Measurements from ENCODE around the gene GTF2B. TPM values are rescaled to one million over a fixed set of nuclear protein-coding genes. Genes with fewer than 3 reads are reported as not detected.

Gene GTF2B
- total RNA-seq, 2 experiments from 2014 or later: 82.6 to 86.4 TPM

- no peaks in the 10 kb centered on the region for H3K27me3 ChIP-seq (ENCODE audit: control insufficient read depth in 1 of 2, insufficient read depth in 2 of 2, low read length in 2 of 2)
- no peak overlapping the region for H3K4me3 ChIP-seq (ENCODE audit: low read length)
- ChIA-PET CTCF (no interaction called here), POLR2A (interaction anchor here (4.8 kb wide), 1 partner anchor 11 kb away, joined by 39 read pairs; the partner anchor contains the start of gene GTF2B)
- no peaks in the 10 kb centered on the region for H3K9me3 Mint-ChIP-seq
- DNase-seq: no peak
- H3K27ac ChIP-seq (ENCODE audit: low read depth in 1 of 2, low read length in 2 of 2): no peak overlapping the region
- H3K27me3 Mint-ChIP-seq: no peaks in the 10 kb centered on the region
- H3K4me3 Mint-ChIP-seq: peak overlapping the region; percentile 17
- peaks cover 54% of the 10 kb centered on the region for H3K36me3 ChIP-seq (ENCODE audit: insufficient read depth, low read length)
- no peak for TF ChIP-seq CTCF (IDR thresholded peaks at IDR 0.05)
- peaks cover 17% of the 10 kb centered on the region for H3K4me1 ChIP-seq (ENCODE audit: insufficient read depth, low read length)
- no peak for ATAC-seq (ENCODE audit: poor library complexity)
- peaks cover 74% of the 10 kb centered on the region for H3K4me1 Mint-ChIP-seq (ENCODE audit: low read depth)
- H3K9me3 ChIP-seq (ENCODE audit: control insufficient read depth in 1 of 2, insufficient read depth in 1 of 2, low read length in 2 of 2): no peaks in the 10 kb centered on the region
- H3K36me3 Mint-ChIP-seq (ENCODE audit: low read depth): peaks cover 71% of the 10 kb centered on the region
- peak overlapping the region; percentile 21 for H3K27ac Mint-ChIP-seq
- intact Hi-C loops (cut with DNase I, micrococcal nuclease): loop anchor here (5.0 to 10.0 kb wide), 3 partner anchors 76 to 1744 kb away; no protein-coding TSS in a partner anchor
Measured at GRCh38 chr1:88878731-88879130, 12.6 kb downstream of the GTF2B start.

- CTCF ChIA-PET: interaction anchor here (1.4 kb wide), 3 partner anchors 9 to 15 kb away, joined by 4 to 10 read pairs (median 6); no protein-coding TSS in a partner anchor
- Mint-ChIP-seq H3K27me3 (no peaks in the 10 kb centered on the region), H3K4me3 (no peak overlapping the region), H3K4me1 (ENCODE audit: low read depth) (peaks cover 69% of the 10 kb centered on the region), H3K27ac (peak overlapping the region; percentile 44), H3K36me3 (ENCODE audit: low read depth) (peaks cover 67% of the 10 kb centered on the region), H3K9me3 (no peaks in the 10 kb centered on the region)
- ATAC-seq (ENCODE audit: poor library complexity): no peak
- Histone ChIP-seq H3K4me1 (ENCODE audit: insufficient read depth, low read length) (peaks cover 16% of the 10 kb centered on the region), H3K4me3 (ENCODE audit: low read length) (no peak overlapping the region), H3K27ac (ENCODE audit: low read depth in 1 of 2, low read length in 2 of 2) (no peak overlapping the region), H3K36me3 (ENCODE audit: insufficient read depth, low read length) (peaks cover 48% of the 10 kb centered on the region), H3K9me3 (ENCODE audit: control insufficient read depth in 1 of 2, insufficient read depth in 1 of 2, low read length in 2 of 2) (no peaks in the 10 kb centered on the region), H3K27me3 (ENCODE audit: control insufficient read depth in 1 of 2, insufficient read depth in 2 of 2, low read length in 2 of 2) (no peaks in the 10 kb centered on the region)
- TF ChIP-seq CTCF (IDR thresholded peaks at IDR 0.05): no peak
- intact Hi-C loops (cut with DNase I, micrococcal nuclease): loop anchor here (1.0 to 10.0 kb wide), 5 partner anchors 76 to 1743 kb away; no protein-coding TSS in a partner anchor
- DNase-seq: no peak
- POLR2A ChIA-PET: interaction anchor here (4.8 kb wide), 1 partner anchor 12 kb away, joined by 39 read pairs; the partner anchor contains the start of gene GTF2B
Measured at GRCh38 chr1:88877911-88878310, 13.5 kb downstream of the GTF2B start.

GRCh38 chr1:88877382-88877825, 14.0 kb downstream of the GTF2B start:
- no peak overlapping the region for H3K4me3 ChIP-seq (ENCODE audit: low read length)
- no peak overlapping the region for H3K27ac ChIP-seq (ENCODE audit: low read depth in 1 of 2, low read length in 2 of 2)
- H3K36me3 ChIP-seq (ENCODE audit: insufficient read depth, low read length): peaks cover 47% of the 10 kb centered on the region
- TF ChIP-seq CTCF (IDR thresholded peaks at IDR 0.05): peak; percentile 90
- ATAC-seq (ENCODE audit: poor library complexity) (no peak), DNase-seq (peak in 3 of 14 experiments; percentile 32 to 38 (median 35))
- Mint-ChIP-seq H3K27ac (peak overlapping the region; percentile 44), H3K9me3 (no peaks in the 10 kb centered on the region), H3K4me1 (ENCODE audit: low read depth) (peaks cover 69% of the 10 kb centered on the region), H3K27me3 (no peaks in the 10 kb centered on the region), H3K4me3 (peak overlapping the region; percentile 34), H3K36me3 (ENCODE audit: low read depth) (peaks cover 67% of the 10 kb centered on the region)
- H3K4me1 ChIP-seq (ENCODE audit: insufficient read depth, low read length): peaks cover 16% of the 10 kb centered on the region
- CTCF ChIA-PET: interaction anchor here (0.8 to 1.4 kb wide), 5 partner anchors 9 to 193 kb away, joined by 3 to 10 read pairs (median 4); partner anchors contain the start of gene PKN2
- no peaks in the 10 kb centered on the region for H3K27me3 ChIP-seq (ENCODE audit: control insufficient read depth in 1 of 2, insufficient read depth in 2 of 2, low read length in 2 of 2)
- H3K9me3 ChIP-seq (ENCODE audit: control insufficient read depth in 1 of 2, insufficient read depth in 1 of 2, low read length in 2 of 2): no peaks in the 10 kb centered on the region
- POLR2A ChIA-PET: interaction anchor here (4.8 kb wide), 1 partner anchor 12 kb away, joined by 39 read pairs; the partner anchor contains the start of gene GTF2B
- intact Hi-C loops (cut with DNase I, micrococcal nuclease): loop anchor here (1.0 to 10.0 kb wide), 5 partner anchors 75 to 1743 kb away; no protein-coding TSS in a partner anchor
